ENCODE data around the gene ALDH3B1. TPM values are rescaled to one million over a fixed set of nuclear protein-coding genes. Genes with fewer than 3 reads are reported as not detected.

ALDH3B1 gene
- polyA plus RNA-seq, 1 donor (not counting 4 experiments of a cell fraction or from before 2014, with no cell fraction given), result 0.16 TPM

DNA sequence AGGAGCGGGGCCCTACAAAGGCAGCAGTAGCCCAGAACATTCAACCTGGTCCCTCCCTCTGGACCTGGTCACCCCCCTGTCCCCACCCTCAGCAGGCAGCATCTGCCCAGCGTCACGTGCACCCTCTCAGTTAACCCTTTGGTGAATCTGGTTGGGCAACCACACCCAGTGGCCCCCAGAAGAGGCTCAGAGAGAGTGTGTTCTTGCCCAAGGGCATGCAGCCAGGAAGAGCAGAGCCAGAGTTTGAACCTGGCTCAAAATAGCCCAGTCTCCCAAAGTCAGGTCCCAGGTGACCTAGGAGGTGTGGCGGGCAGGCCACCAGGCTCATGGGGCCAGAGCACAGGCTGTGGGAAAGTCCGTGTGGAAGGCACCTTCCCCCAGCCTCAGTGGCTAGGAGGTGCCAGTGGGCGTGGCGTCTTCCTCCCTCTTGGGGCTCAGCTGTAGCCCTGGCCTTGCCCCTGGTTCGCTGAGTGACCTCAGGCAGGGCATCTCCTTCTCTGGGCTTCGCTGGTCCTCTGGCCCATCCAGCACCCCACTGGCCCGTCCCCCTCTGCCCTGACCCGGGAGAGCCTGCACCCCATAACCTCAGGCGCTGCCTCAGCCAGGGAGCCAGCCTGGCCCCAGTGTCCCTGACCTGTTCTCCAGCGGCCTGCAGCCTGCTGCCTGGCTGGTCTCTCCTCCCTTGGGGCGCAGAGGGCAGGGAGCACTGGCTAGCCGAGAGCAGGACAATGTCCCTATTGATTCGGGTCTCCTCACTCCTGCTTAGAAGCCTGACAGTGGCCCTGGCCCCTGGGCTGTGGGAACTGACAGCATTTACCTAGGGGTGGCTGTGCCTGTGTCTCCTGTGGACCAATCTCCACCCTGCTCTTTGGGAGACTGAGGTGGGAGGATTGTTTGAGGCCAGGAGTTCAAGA, 7.0 kb downstream of the ALDH3B1 start:
- Histone ChIP-seq H3K36me3 (ENCODE audit: control insufficient read depth in 2 of 2, extremely low read depth in 1 of 2, insufficient read depth in 2 of 2, low read length in 2 of 2) (no peaks in the 10 kb centered on the region), H3K9ac (ENCODE audit: control insufficient read depth, extremely low read depth, insufficient read depth, low read length) (no peak overlapping the region), H2AFZ (ENCODE audit: control insufficient read depth, low read length) (no peak overlapping the region), H4K20me1 (ENCODE audit: control insufficient read depth, extremely low read depth, insufficient read depth, low read length) (no peaks in the 10 kb centered on the region), H3K27me3 (ENCODE audit: control insufficient read depth, extremely low read depth, insufficient read depth, low read length) (no peaks in the 10 kb centered on the region), H3K9me3 (ENCODE audit: control insufficient read depth, low read depth, low read length) (no peaks in the 10 kb centered on the region), H3K4me3 (ENCODE audit: control insufficient read depth in 2 of 3, extremely low read depth in 1 of 3, insufficient read depth in 2 of 3, low read depth in 1 of 3, low read length in 3 of 3) (no peak overlapping the region), H3K27ac (ENCODE audit: control insufficient read depth, insufficient read depth, low read length) (no peak overlapping the region), H3K79me2 (ENCODE audit: control insufficient read depth, insufficient read depth, low read length) (no peaks in the 10 kb centered on the region), H3K4me1 (ENCODE audit: control insufficient read depth, extremely low read depth, insufficient read depth, low read length) (peaks cover 29% of the 10 kb centered on the region), H3K9me1 (ENCODE audit: control insufficient read depth, extremely low read depth, insufficient read depth, low read length) (no peaks in the 10 kb centered on the region), H3K4me2 (ENCODE audit: control insufficient read depth, extremely low read depth, insufficient read depth, low read depth, low read length) (no peak overlapping the region)
- DNase-seq (ENCODE audit: low read depth, low spot score), result no peak
- dilution Hi-C loops (cut with MboI; ENCODE audit: extremely low pct_ligation_motif_present, low sequenced_read_pairs), result no loop called here
- no peak for FAIRE-seq
- TF ChIP-seq, protein P1, sequence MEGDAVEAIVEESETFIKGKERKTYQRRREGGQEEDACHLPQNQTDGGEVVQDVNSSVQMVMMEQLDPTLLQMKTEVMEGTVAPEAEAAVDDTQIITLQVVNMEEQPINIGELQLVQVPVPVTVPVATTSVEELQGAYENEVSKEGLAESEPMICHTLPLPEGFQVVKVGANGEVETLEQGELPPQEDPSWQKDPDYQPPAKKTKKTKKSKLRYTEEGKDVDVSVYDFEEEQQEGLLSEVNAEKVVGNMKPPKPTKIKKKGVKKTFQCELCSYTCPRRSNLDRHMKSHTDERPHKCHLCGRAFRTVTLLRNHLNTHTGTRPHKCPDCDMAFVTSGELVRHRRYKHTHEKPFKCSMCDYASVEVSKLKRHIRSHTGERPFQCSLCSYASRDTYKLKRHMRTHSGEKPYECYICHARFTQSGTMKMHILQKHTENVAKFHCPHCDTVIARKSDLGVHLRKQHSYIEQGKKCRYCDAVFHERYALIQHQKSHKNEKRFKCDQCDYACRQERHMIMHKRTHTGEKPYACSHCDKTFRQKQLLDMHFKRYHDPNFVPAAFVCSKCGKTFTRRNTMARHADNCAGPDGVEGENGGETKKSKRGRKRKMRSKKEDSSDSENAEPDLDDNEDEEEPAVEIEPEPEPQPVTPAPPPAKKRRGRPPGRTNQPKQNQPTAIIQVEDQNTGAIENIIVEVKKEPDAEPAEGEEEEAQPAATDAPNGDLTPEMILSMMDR (optimal IDR thresholded peaks at IDR 0.05 in 1 of 3, IDR thresholded peaks at IDR 0.05 in 1 of 3, conservative IDR thresholded peaks at IDR 0.05 in 1 of 3; ENCODE audit: extremely low read depth in 1 of 3, insufficient read depth in 2 of 3, low read length in 3 of 3), result no peak
- no peak for TF ChIP-seq EZH2 (IDR thresholded peaks at IDR 0.05; ENCODE audit: low read length)

DNA sequence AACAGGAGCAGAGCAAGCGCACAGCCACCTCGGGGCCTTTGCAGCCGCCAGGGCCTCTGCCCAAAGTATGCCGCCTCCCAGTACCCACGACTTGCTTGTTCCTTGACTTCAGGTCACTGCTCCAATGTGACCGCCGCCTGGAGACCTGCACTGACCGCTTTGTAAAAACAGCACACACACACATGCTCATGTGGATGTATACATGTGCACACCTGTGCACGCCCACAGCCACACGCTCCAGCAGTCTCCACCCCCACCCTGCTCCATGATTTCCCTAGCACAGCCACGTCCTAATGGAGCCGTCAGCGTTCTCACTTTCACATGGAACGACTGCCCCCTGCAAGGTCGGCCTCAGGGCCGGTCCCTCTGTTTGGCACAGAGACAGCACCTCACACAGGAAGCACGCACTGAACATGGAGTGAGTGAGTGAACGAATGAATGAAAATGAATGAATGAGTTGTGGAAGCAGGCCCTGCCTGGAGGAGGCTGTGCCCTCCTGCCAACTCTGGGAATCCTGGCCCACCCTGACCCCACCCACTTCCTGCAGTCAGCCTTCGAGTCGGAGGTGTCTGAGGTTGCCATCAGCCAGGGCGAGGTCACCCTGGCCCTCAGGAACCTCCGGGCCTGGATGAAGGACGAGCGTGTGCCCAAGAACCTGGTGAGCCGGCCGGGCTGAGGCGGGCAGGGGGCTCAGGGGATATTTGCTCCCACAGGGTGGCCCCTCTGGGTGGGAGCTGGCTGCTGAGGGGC, 8.0 kb downstream of the ALDH3B1 start:
- TF ChIP-seq, protein P1 (optimal IDR thresholded peaks at IDR 0.05 in 1 of 3, IDR thresholded peaks at IDR 0.05 in 1 of 3, conservative IDR thresholded peaks at IDR 0.05 in 1 of 3; ENCODE audit: extremely low read depth in 1 of 3, insufficient read depth in 2 of 3, low read length in 3 of 3), result no peak
- TF ChIP-seq EZH2 (IDR thresholded peaks at IDR 0.05; ENCODE audit: low read length), result no peak
- no peaks in the 10 kb centered on the region for H3K27me3 ChIP-seq (ENCODE audit: control insufficient read depth, extremely low read depth, insufficient read depth, low read length)
- no peak overlapping the region for H3K27ac ChIP-seq (ENCODE audit: control insufficient read depth, insufficient read depth, low read length)
- no peaks in the 10 kb centered on the region for H3K9me3 ChIP-seq (ENCODE audit: control insufficient read depth, low read depth, low read length)
- DNase-seq (ENCODE audit: low read depth, low spot score), result no peak
- no peak overlapping the region for H3K4me2 ChIP-seq (ENCODE audit: control insufficient read depth, extremely low read depth, insufficient read depth, low read depth, low read length)
- no peaks in the 10 kb centered on the region for H4K20me1 ChIP-seq (ENCODE audit: control insufficient read depth, extremely low read depth, insufficient read depth, low read length)
- no peak overlapping the region for H2AFZ ChIP-seq (ENCODE audit: control insufficient read depth, low read length)
- no peak for FAIRE-seq
- no peak overlapping the region for H3K4me3 ChIP-seq (ENCODE audit: control insufficient read depth in 2 of 3, extremely low read depth in 1 of 3, insufficient read depth in 2 of 3, low read depth in 1 of 3, low read length in 3 of 3)
- no peaks in the 10 kb centered on the region for H3K79me2 ChIP-seq (ENCODE audit: control insufficient read depth, insufficient read depth, low read length)
- H3K36me3 ChIP-seq (ENCODE audit: control insufficient read depth in 2 of 2, extremely low read depth in 1 of 2, insufficient read depth in 2 of 2, low read length in 2 of 2), result no peaks in the 10 kb centered on the region
- no peak overlapping the region for H3K9ac ChIP-seq (ENCODE audit: control insufficient read depth, extremely low read depth, insufficient read depth, low read length)
- dilution Hi-C loops (cut with MboI; ENCODE audit: extremely low pct_ligation_motif_present, low sequenced_read_pairs), result no loop called here
- H3K4me1 ChIP-seq (ENCODE audit: control insufficient read depth, extremely low read depth, insufficient read depth, low read length), result peaks cover 22% of the 10 kb centered on the region
- H3K9me1 ChIP-seq (ENCODE audit: control insufficient read depth, extremely low read depth, insufficient read depth, low read length), result no peaks in the 10 kb centered on the region
